ENCODE measurements around the gene ICAM3. TPM values are rescaled to one million over a fixed set of nuclear protein-coding genes. Genes with fewer than 3 reads are reported as not detected.

Gene ICAM3
- total RNA-seq, 1 donor from 2014 or later = 5.0 TPM

GRCh38 chr19:10332965-10333757, 6.3 kb downstream of the ICAM3 start, which contains the start of gene RAVER1:
Gene RAVER1 (minus strand): TSS chr19:10333529. CDS start chr19:10333507, 22 bp downstream.
- DNase-seq (ENCODE audit: low read depth) (peak; percentile 87), FAIRE-seq (no peak)
- peaks cover 11% of the 10 kb centered on the region for H3K36me3 ChIP-seq (ENCODE audit: control insufficient read depth, insufficient read depth, low read length)
- no peaks in the 10 kb centered on the region for H3K27me3 ChIP-seq (ENCODE audit: control insufficient read depth, insufficient read depth, low read length)
- no peak for TF ChIP-seq CTCF (IDR thresholded peaks at IDR 0.05; ENCODE audit: insufficient read depth, low read length, severe bottlenecking)
- peak within 1 kb of the TSS; percentile 93 for H3K4me3 ChIP-seq (ENCODE audit: low read depth, low read length)

- no peak for FAIRE-seq
Measured at GRCh38 chr19:10332158-10332964, 7.1 kb downstream of the ICAM3 start.

GRCh38 chr19:10329555-10329954, 9.9 kb downstream of the ICAM3 start:
- H3K27me3 ChIP-seq (ENCODE audit: control insufficient read depth, insufficient read depth, low read length) = no peaks in the 10 kb centered on the region
- TF ChIP-seq CTCF (IDR thresholded peaks at IDR 0.05; ENCODE audit: insufficient read depth, low read length, severe bottlenecking) = no peak
- no peak for FAIRE-seq
- H3K36me3 ChIP-seq (ENCODE audit: control insufficient read depth, insufficient read depth, low read length) = peaks cover 21% of the 10 kb centered on the region
- H3K4me3 ChIP-seq (ENCODE audit: low read depth, low read length) = no peak overlapping the region
- no peak for DNase-seq (ENCODE audit: low read depth)

More at GRCh38 chr19:10332158-10332964, 7.1 kb downstream of the ICAM3 start:
- H3K27me3 ChIP-seq (ENCODE audit: control insufficient read depth, insufficient read depth, low read length) = no peaks in the 10 kb centered on the region
- peak overlapping the region; percentile 93 for H3K4me3 ChIP-seq (ENCODE audit: low read depth, low read length)
- TF ChIP-seq CTCF (IDR thresholded peaks at IDR 0.05; ENCODE audit: insufficient read depth, low read length, severe bottlenecking) = peak; percentile 14
- DNase-seq (ENCODE audit: low read depth) = no peak
- peaks cover 15% of the 10 kb centered on the region for H3K36me3 ChIP-seq (ENCODE audit: control insufficient read depth, insufficient read depth, low read length)

GRCh38 chr19:10328558-10329429, 10.6 kb downstream of the ICAM3 start:
- Histone ChIP-seq H3K4me3 (ENCODE audit: low read depth, low read length) (no peak overlapping the region), H3K27me3 (ENCODE audit: control insufficient read depth, insufficient read depth, low read length) (no peaks in the 10 kb centered on the region), H3K36me3 (ENCODE audit: control insufficient read depth, insufficient read depth, low read length) (peaks cover 23% of the 10 kb centered on the region)
- FAIRE-seq (no peak), DNase-seq (ENCODE audit: low read depth) (no peak)
- TF ChIP-seq CTCF (IDR thresholded peaks at IDR 0.05; ENCODE audit: insufficient read depth, low read length, severe bottlenecking) = no peak

GRCh38 chr19:10327793-10328192, 11.6 kb downstream of the ICAM3 start:
- TF ChIP-seq CTCF (IDR thresholded peaks at IDR 0.05; ENCODE audit: insufficient read depth, low read length, severe bottlenecking) = no peak
- FAIRE-seq (no peak), DNase-seq (ENCODE audit: low read depth) (no peak)
- H3K27me3 ChIP-seq (ENCODE audit: control insufficient read depth, insufficient read depth, low read length) = no peaks in the 10 kb centered on the region
- peaks cover 26% of the 10 kb centered on the region for H3K36me3 ChIP-seq (ENCODE audit: control insufficient read depth, insufficient read depth, low read length)
- no peak overlapping the region for H3K4me3 ChIP-seq (ENCODE audit: low read depth, low read length)
